ENCODE results near the gene DACT3.

The DACT3 gene

DNA sequence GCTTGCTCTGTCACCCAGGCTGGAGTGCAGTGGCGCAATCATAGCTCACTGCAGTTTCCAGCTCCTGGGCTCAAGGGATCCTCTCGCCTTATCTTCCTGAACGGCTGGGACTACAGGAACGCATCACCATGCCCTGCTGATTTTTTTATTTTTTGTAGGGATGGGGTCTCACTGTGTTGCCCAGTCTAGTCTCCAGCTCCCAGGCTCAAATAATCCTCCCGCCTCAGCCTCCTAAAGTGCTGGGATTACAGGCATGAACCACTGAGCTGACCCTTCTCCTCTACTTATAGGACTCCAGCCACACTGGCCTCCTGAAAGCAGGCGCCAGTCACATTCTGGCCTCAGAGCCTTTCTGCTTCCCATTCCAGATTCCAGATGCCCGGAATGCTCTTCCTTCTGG is 10.5 kb downstream of the DACT3 start:
- no peak overlapping the region for H3K27ac ChIP-seq (ENCODE audit: low read depth, low read length)
- no peak overlapping the region for H3K9ac ChIP-seq (ENCODE audit: low read depth in 1 of 2, low read length in 2 of 2)
- H3K9me3 ChIP-seq (ENCODE audit: control insufficient read depth in 1 of 2, low read length in 2 of 2), result no peaks in the 10 kb centered on the region
- peaks cover 15 to 24% of the 10 kb centered on the region in 2 donors for H3K27me3 ChIP-seq (ENCODE audit: control insufficient read depth in 1 of 2, insufficient read depth in 2 of 2, low read length in 2 of 2)
- no peaks in the 10 kb centered on the region for H3K36me3 ChIP-seq (ENCODE audit: control insufficient read depth in 1 of 2, insufficient read depth in 2 of 2, low read length in 2 of 2)
- H3K4me1 ChIP-seq (ENCODE audit: control insufficient read depth in 1 of 2, insufficient read depth in 2 of 2, low read length in 2 of 2), result no peaks in the 10 kb centered on the region
- no peak overlapping the region for H3K4me3 ChIP-seq (ENCODE audit: low read depth in 1 of 2, low read length in 2 of 2)

DNA sequence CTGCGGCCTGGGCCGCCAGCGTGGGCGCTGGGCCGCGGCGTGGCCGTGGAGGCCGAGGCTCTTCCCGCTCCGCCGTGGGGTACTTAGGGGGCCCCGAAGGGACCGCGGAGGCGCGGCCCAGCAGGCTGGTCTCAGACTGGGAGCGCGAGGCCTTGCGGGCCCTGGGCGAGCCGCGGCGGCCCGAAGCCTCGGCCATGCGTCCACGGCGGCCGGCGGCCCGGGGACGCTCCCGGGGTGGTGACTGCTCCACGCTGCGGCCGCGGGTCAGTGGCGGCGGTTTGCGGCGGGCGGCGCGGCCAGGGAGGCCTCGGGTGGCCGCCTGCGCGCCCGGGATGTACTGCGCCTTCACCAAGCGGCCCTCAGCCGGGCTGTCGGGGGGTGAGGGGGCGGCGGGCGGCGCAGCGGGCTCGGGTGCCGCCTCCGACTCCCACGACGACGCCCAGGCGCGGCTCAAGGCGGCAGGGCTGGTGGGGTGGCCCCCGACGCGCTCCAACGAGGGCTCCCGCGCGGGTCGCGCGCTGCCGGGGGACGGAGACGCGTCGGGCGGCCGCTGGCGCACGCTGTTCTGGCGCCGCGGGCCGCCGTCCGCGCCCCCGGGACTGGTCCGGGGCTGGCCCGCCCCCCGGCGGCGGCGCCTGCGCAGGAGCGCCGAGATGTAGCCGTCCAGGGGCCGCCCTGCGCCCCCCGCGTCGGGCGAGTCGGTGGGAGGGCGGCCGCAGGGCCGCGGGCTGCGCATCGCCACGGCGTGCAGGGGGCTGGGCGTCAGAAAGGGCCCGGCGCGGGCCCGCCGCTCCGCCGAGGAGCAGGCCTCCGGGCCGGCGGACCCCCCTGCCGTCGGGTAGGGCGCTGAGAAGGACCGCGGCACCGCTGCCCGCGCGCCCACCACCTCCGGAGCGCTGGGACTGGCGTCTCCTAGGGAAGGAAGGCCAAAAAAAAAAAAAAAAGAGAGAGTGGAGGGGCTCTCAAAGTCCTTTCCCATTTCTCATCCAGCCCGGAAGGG is 11.7 kb downstream of the DACT3 start:
- Histone ChIP-seq H3K4me3 (ENCODE audit: low read depth in 1 of 2, low read length in 2 of 2) (no peak overlapping the region), H3K27ac (ENCODE audit: low read depth, low read length) (no peak overlapping the region), H3K36me3 (ENCODE audit: control insufficient read depth in 1 of 2, insufficient read depth in 2 of 2, low read length in 2 of 2) (no peaks in the 10 kb centered on the region), H3K9ac (ENCODE audit: low read depth in 1 of 2, low read length in 2 of 2) (no peak overlapping the region), H3K4me1 (ENCODE audit: control insufficient read depth in 1 of 2, insufficient read depth in 2 of 2, low read length in 2 of 2) (no peaks in the 10 kb centered on the region), H3K9me3 (ENCODE audit: control insufficient read depth in 1 of 2, low read length in 2 of 2) (no peaks in the 10 kb centered on the region), H3K27me3 (ENCODE audit: control insufficient read depth in 1 of 2, insufficient read depth in 2 of 2, low read length in 2 of 2) (peaks cover 15 to 24% of the 10 kb centered on the region in 2 donors)

- Histone ChIP-seq H3K4me3 (ENCODE audit: low read depth in 1 of 2, low read length in 2 of 2) (no peak overlapping the region), H3K9me3 (ENCODE audit: control insufficient read depth in 1 of 2, low read length in 2 of 2) (no peaks in the 10 kb centered on the region), H3K36me3 (ENCODE audit: control insufficient read depth in 1 of 2, insufficient read depth in 2 of 2, low read length in 2 of 2) (no peaks in the 10 kb centered on the region), H3K9ac (ENCODE audit: low read depth in 1 of 2, low read length in 2 of 2) (no peak overlapping the region), H3K4me1 (ENCODE audit: control insufficient read depth in 1 of 2, insufficient read depth in 2 of 2, low read length in 2 of 2) (no peaks in the 10 kb centered on the region), H3K27me3 (ENCODE audit: control insufficient read depth in 1 of 2, insufficient read depth in 2 of 2, low read length in 2 of 2) (peaks cover 15 to 24% of the 10 kb centered on the region in 2 donors), H3K27ac (ENCODE audit: low read depth, low read length) (no peak overlapping the region)
Observed at GRCh38 chr19:46648060-46648960, 12.7 kb downstream of the DACT3 start.

DNA sequence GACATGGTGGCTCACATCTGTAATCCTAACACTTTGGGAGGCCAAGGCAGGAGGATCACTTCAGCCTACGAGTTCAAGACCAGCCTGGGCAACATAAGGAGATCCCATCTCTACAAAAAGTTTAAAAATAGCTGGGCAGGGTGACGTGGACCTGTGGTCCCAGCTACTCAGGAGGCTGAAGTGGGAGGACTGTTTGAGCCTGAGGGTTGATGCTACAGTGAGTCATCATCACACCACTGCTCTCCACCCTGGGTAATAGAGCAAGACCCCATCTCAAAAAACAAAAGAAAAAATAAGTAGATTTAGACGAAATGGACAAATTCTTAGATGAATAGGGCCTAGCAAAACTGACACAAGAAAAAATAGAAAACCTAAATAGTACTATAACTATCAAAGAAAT is 14.6 kb downstream of the DACT3 start:
- Histone ChIP-seq H3K9ac (ENCODE audit: low read depth in 1 of 2, low read length in 2 of 2) (no peak overlapping the region), H3K4me3 (ENCODE audit: low read depth in 1 of 2, low read length in 2 of 2) (no peak overlapping the region), H3K27ac (ENCODE audit: low read depth, low read length) (no peak overlapping the region), H3K4me1 (ENCODE audit: control insufficient read depth in 1 of 2, insufficient read depth in 2 of 2, low read length in 2 of 2) (no peaks in the 10 kb centered on the region), H3K9me3 (ENCODE audit: control insufficient read depth in 1 of 2, low read length in 2 of 2) (no peaks in the 10 kb centered on the region), H3K27me3 (ENCODE audit: control insufficient read depth in 1 of 2, insufficient read depth in 2 of 2, low read length in 2 of 2) (peaks cover 11 to 25% of the 10 kb centered on the region in 2 donors), H3K36me3 (ENCODE audit: control insufficient read depth in 1 of 2, insufficient read depth in 2 of 2, low read length in 2 of 2) (no peaks in the 10 kb centered on the region)

DNA sequence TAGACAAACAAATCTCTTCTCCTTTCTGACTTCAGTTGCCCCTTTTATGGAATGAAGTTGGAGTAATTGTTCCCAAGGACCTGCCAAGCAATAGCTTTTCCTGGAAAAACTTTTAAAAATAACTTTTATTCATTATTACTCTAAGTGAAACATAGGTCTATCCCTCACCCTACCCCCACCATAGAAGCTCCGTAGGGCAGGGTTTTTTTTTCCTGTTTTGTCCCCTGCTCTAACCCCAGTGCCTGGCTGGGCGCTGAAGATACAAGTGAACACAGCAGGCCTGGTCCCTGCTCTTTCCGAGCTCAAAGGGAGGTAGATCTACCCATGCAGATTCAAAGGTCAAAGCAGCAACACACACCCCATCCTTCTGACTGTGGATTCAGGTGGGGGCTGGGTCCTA is 16.3 kb downstream of the DACT3 start:
- Histone ChIP-seq H3K27me3 (ENCODE audit: control insufficient read depth in 1 of 2, insufficient read depth in 2 of 2, low read length in 2 of 2) (peaks cover 16 to 28% of the 10 kb centered on the region in 2 donors), H3K4me3 (ENCODE audit: low read depth in 1 of 2, low read length in 2 of 2) (no peak overlapping the region), H3K36me3 (ENCODE audit: control insufficient read depth in 1 of 2, insufficient read depth in 2 of 2, low read length in 2 of 2) (no peaks in the 10 kb centered on the region), H3K4me1 (ENCODE audit: control insufficient read depth in 1 of 2, insufficient read depth in 2 of 2, low read length in 2 of 2) (peaks cover 1 to 2% of the 10 kb centered on the region in 2 donors), H3K27ac (ENCODE audit: low read depth, low read length) (no peak overlapping the region), H3K9ac (ENCODE audit: low read depth in 1 of 2, low read length in 2 of 2) (no peak overlapping the region), H3K9me3 (ENCODE audit: control insufficient read depth in 1 of 2, low read length in 2 of 2) (no peaks in the 10 kb centered on the region)

- no peak overlapping the region for H3K9ac ChIP-seq (ENCODE audit: low read depth in 1 of 2, low read length in 2 of 2)
- H3K4me1 ChIP-seq (ENCODE audit: control insufficient read depth in 1 of 2, insufficient read depth in 2 of 2, low read length in 2 of 2), result peaks cover 7 to 19% of the 10 kb centered on the region in 2 donors
- peaks cover 32 to 36% of the 10 kb centered on the region in 2 donors for H3K27me3 ChIP-seq (ENCODE audit: control insufficient read depth in 1 of 2, insufficient read depth in 2 of 2, low read length in 2 of 2)
- no peak overlapping the region for H3K27ac ChIP-seq (ENCODE audit: low read depth, low read length)
- H3K9me3 ChIP-seq (ENCODE audit: control insufficient read depth in 1 of 2, low read length in 2 of 2), result no peaks in the 10 kb centered on the region
- no peak overlapping the region for H3K4me3 ChIP-seq (ENCODE audit: low read depth in 1 of 2, low read length in 2 of 2)
- no peaks in the 10 kb centered on the region for H3K36me3 ChIP-seq (ENCODE audit: control insufficient read depth in 1 of 2, insufficient read depth in 2 of 2, low read length in 2 of 2)
Observed at GRCh38 chr19:46640656-46641055, 20.3 kb downstream of the DACT3 start.

DNA sequence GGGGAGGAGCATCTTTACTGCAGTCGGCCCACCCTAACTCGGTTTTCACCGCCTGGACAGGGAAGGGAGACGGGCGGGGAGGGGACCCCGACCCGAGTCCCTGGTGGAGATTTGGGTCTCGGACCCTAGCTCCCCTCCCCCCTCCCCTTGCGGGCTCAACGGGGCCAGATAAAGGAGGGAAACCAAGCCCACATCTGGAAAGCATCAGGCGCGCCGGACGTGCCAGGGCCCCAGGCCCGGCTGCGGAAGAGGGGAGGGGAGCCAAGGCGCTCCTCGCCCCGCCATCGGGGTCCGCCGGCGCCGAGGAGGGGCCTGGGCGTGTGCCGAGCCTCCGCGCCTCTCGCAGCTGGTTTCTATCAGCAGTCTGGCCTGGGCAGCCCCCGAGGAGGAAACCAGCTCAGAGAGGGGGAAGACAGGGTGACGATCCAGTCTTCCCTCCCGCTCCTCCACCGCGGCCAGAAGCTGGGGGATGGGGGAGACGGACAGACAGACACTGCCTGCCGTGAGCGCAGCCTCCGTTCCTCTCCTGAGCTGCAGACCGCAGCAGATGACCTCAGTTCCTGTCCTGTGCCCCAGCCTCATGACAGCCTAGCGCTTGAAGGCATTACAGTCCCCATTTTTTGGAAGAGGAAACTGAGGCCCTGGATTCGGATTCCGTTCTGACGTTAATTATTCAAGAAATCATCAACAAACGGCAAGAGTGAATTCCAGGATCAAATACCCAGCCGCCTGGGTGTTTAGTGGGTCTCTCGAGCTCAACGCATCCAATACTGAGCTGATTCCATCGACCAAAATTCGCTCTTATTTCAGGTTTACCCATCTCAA is 21.4 kb downstream of the DACT3 start:
- Histone ChIP-seq H3K9me3 (ENCODE audit: control insufficient read depth in 1 of 2, low read length in 2 of 2) (no peaks in the 10 kb centered on the region), H3K4me3 (ENCODE audit: low read depth in 1 of 2, low read length in 2 of 2) (peak overlapping the region; percentile 42 to 49), H3K27ac (ENCODE audit: low read depth, low read length) (peak overlapping the region; percentile 20), H3K4me1 (ENCODE audit: control insufficient read depth in 1 of 2, insufficient read depth in 2 of 2, low read length in 2 of 2) (peaks cover 9 to 19% of the 10 kb centered on the region in 2 donors), H3K27me3 (ENCODE audit: control insufficient read depth in 1 of 2, insufficient read depth in 2 of 2, low read length in 2 of 2) (peaks cover 32 to 39% of the 10 kb centered on the region in 2 donors), H3K9ac (ENCODE audit: low read depth in 1 of 2, low read length in 2 of 2) (peak overlapping the region in 1 of 2 donors; percentile 44), H3K36me3 (ENCODE audit: control insufficient read depth in 1 of 2, insufficient read depth in 2 of 2, low read length in 2 of 2) (no peaks in the 10 kb centered on the region)

DNA sequence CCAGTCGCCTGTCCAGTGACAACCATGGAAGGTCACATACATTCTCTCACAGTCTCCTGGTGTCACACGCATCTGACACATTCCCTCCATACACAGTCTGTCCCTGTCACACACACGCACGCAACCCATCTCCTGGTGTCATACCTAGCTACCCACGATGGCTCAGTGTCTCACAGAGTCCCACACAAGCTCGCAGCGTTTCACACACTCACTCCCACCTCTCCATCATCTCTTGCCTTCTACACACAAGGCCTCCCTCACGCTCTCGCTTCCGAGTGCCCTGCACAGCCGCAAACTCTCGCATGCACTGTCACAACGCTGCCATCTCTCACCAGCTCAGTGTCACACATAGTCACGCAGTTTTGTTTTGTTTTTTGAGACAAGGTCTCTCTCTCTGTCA is 23.8 kb downstream of the DACT3 start:
- H3K36me3 ChIP-seq (ENCODE audit: control insufficient read depth in 1 of 2, insufficient read depth in 2 of 2, low read length in 2 of 2), result no peaks in the 10 kb centered on the region
- no peak overlapping the region for H3K4me3 ChIP-seq (ENCODE audit: low read depth in 1 of 2, low read length in 2 of 2)
- H3K27me3 ChIP-seq (ENCODE audit: control insufficient read depth in 1 of 2, insufficient read depth in 2 of 2, low read length in 2 of 2), result peaks cover 43 to 47% of the 10 kb centered on the region in 2 donors
- H3K9me3 ChIP-seq (ENCODE audit: control insufficient read depth in 1 of 2, low read length in 2 of 2), result no peaks in the 10 kb centered on the region
- peaks cover 22 to 28% of the 10 kb centered on the region in 2 donors for H3K4me1 ChIP-seq (ENCODE audit: control insufficient read depth in 1 of 2, insufficient read depth in 2 of 2, low read length in 2 of 2)
- no peak overlapping the region for H3K9ac ChIP-seq (ENCODE audit: low read depth in 1 of 2, low read length in 2 of 2)
- H3K27ac ChIP-seq (ENCODE audit: low read depth, low read length), result no peak overlapping the region

- Histone ChIP-seq H3K36me3 (ENCODE audit: control insufficient read depth in 1 of 2, insufficient read depth in 2 of 2, low read length in 2 of 2) (no peaks in the 10 kb centered on the region), H3K4me1 (ENCODE audit: control insufficient read depth in 1 of 2, insufficient read depth in 2 of 2, low read length in 2 of 2) (peaks cover 22 to 28% of the 10 kb centered on the region in 2 donors), H3K9ac (ENCODE audit: low read depth in 1 of 2, low read length in 2 of 2) (no peak within 1 kb of the TSS), H3K27me3 (ENCODE audit: control insufficient read depth in 1 of 2, insufficient read depth in 2 of 2, low read length in 2 of 2) (peaks cover 50% of the 10 kb centered on the region in 2 donors), H3K27ac (ENCODE audit: low read depth, low read length) (no peak within 1 kb of the TSS), H3K9me3 (ENCODE audit: control insufficient read depth in 1 of 2, low read length in 2 of 2) (no peaks in the 10 kb centered on the region), H3K4me3 (ENCODE audit: low read depth in 1 of 2, low read length in 2 of 2) (no peak within 1 kb of the TSS)
Observed at GRCh38 chr19:46635920-46636761, 24.8 kb downstream of the DACT3 start, which contains the start of gene GNG8. Gene GNG8, minus strand, starts transcription at chr19:46636202. Its CDS starts 1,520 bp downstream, at chr19:46634682.

Data from duodenal mucosa (tissue), 2 donors.